SK-N-SH (cell line): ENCODE measurements around the gene VOPP1. TPM values are rescaled to one million over a fixed set of nuclear protein-coding genes. Genes with fewer than 3 reads are reported as not detected.

Experiments
- CTCF ChIA-PET: fragments of 300-600, 350-600 bp; formaldehyde crosslinking; extraction: SDS; loops from one replicate; lab custom pipeline; 2021; lab: Yijun Ruan, JAX
- POLR2A ChIA-PET: fragments of 350-600 bp; sonication (Branson Sonifier 250); formaldehyde crosslinking; extraction: SDS; loops from one replicate; lab custom pipeline; 2020; ENCODE audit warnings: antibody characterized with exemption, inconsistent platforms; lab: Yijun Ruan, JAX
- DNase-seq: peaks from one replicate; pipeline ENCODE4 v3.0.0; 2012
- H2AFZ ChIP-seq: fragments of 200-600 bp; sonication (generic); 2 replicates; pipeline ENCODE4 v1.8.1; 2016; ENCODE audit warnings: antibody characterized with exemption, mild to moderate bottlenecking, low read depth
- H3F3A ChIP-seq: fragments of 200-600 bp; sonication (generic); replicated peaks from 2 replicates; pipeline ENCODE3; 2016; ENCODE audit warnings: antibody characterized with exemption, mild to moderate bottlenecking; ENCODE audit not compliant: insufficient read depth
- H3K27ac ChIP-seq, 2 experiments: fragments of 200-500 bp in 1 of 2; fragments of 200-600 bp in 1 of 2; sonication (Bioruptor generic) in 1 of 2; sonication (generic), shearing (Covaris generic) in 1 of 2; 2 replicates each; pipeline versions ENCODE4 v1.5.1 to v1.6.1; 2014 to 2016; ENCODE audit warnings: low read depth in 2 of 2, inconsistent platforms in 1 of 2, low read length in 1 of 2, mild to moderate bottlenecking in 1 of 2, mixed read lengths in 1 of 2
- H3K27me3 ChIP-seq: fragments of 200-600 bp; sonication (generic), shearing (Covaris generic); 2 replicates; pipeline ENCODE4 v1.6.1; 2016; ENCODE audit warnings: mixed run types; ENCODE audit not compliant: insufficient read depth
- H3K36me3 ChIP-seq, 2 experiments: fragments of 200-500 bp in 1 of 2; fragments of 200-600 bp in 1 of 2; sonication (Bioruptor generic) in 1 of 2; sonication (generic) in 1 of 2; replicated peaks in 1 of 2; 2 replicates each; pipeline versions ENCODE3 to v1.5.1; 2014 to 2016; ENCODE audit warnings: low read length in 1 of 2, mild to moderate bottlenecking in 1 of 2; ENCODE audit not compliant: insufficient read depth in 2 of 2, control insufficient read depth in 1 of 2
- H3K4me1 ChIP-seq, 2 experiments: fragments of 200-500 bp in 1 of 2; fragments of 200-600 bp in 1 of 2; sonication (Bioruptor generic) in 1 of 2; sonication (generic), shearing (Covaris generic) in 1 of 2; 2 replicates each; pipeline versions ENCODE4 v1.5.1 to v1.6.1; 2014 to 2016; ENCODE audit warnings: low read depth in 1 of 2, low read length in 1 of 2, mixed run types in 1 of 2; ENCODE audit not compliant: insufficient read depth in 2 of 2, control insufficient read depth in 1 of 2
- H3K4me2 ChIP-seq: fragments of 200-600 bp; sonication (generic), shearing (Covaris generic); 2 replicates; pipeline ENCODE4 v1.6.1; 2017; ENCODE audit warnings: mixed run types
- H3K4me3 ChIP-seq, 2 experiments: fragments of 200-500 bp in 1 of 2; fragments of 200-600 bp in 1 of 2; sonication (Bioruptor generic) in 1 of 2; sonication (generic), shearing (Covaris generic) in 1 of 2; 2 replicates each; pipeline versions ENCODE4 v1.5.1 to v1.8.1; 2014 to 2016; ENCODE audit warnings: low read depth in 2 of 2, inconsistent platforms in 1 of 2, low read length in 1 of 2, mild to moderate bottlenecking in 1 of 2, mixed read lengths in 1 of 2, moderate library complexity in 1 of 2
- H3K79me2 ChIP-seq: fragments of 200-600 bp; sonication (generic); 2 replicates; pipeline ENCODE4 v1.8.1; 2017; ENCODE audit warnings: mild to moderate bottlenecking; ENCODE audit not compliant: insufficient read depth
- H3K9ac ChIP-seq: fragments of 200-600 bp; sonication (generic); 2 replicates; pipeline ENCODE4 v1.6.1; 2017; ENCODE audit warnings: mixed run types
- H3K9me2 ChIP-seq: fragments of 200-600 bp; sonication (generic); 2 replicates; pipeline ENCODE4 v1.6.1; 2017; ENCODE audit warnings: mixed run types
- H3K9me3 ChIP-seq: fragments of 200-600 bp; sonication (generic); 2 replicates; pipeline ENCODE4 v1.6.1; 2017; ENCODE audit warnings: mixed run types, mild to moderate bottlenecking, moderate library complexity
- H4K20me1 ChIP-seq: fragments of 200-600 bp; sonication (generic); 2 replicates; pipeline ENCODE4 v1.6.1; 2017; ENCODE audit warnings: mild to moderate bottlenecking, mixed run types; ENCODE audit not compliant: insufficient read depth
- CHD2 ChIP-seq: fragments of 150-350 bp; IDR thresholded peaks from 2 replicates; pipeline ENCODE4 v1.6.1; 2018; ENCODE audit warnings: low read length; ENCODE audit not compliant: partially characterized antibody
- FOSL2 ChIP-seq: IDR thresholded peaks from 2 replicates; pipeline ENCODE4 v1.4.0; 2012; ENCODE audit warnings: low read depth, mild to moderate bottlenecking, moderate library complexity, borderline replicate concordance
- GATA2 ChIP-seq: sonication (generic); formaldehyde crosslinking; IDR thresholded peaks from 2 replicates; pipeline ENCODE4 v1.5.0; 2020; ENCODE audit warnings: mild to moderate bottlenecking, missing genetic modification reagents
- IRF3 ChIP-seq: fragments of 150-350 bp; IDR thresholded peaks from 2 replicates; pipeline ENCODE4 v1.6.1; 2016; ENCODE audit warnings: mild to moderate bottlenecking, low read depth, low read length
- JUND ChIP-seq: IDR thresholded peaks from 2 replicates; pipeline ENCODE4 v1.4.0; 2012
- MEF2A ChIP-seq: IDR thresholded peaks from 2 replicates; pipeline ENCODE4 v1.4.0; 2012; ENCODE audit warnings: low read depth, borderline replicate concordance
- NFIC ChIP-seq: IDR thresholded peaks from 2 replicates; pipeline ENCODE4 v1.4.0; 2012; ENCODE audit warnings: borderline replicate concordance
- PBX3 ChIP-seq: IDR thresholded peaks from 2 replicates; pipeline ENCODE4; 2012
- POLR2AphosphoS5 ChIP-seq: IDR thresholded peaks from 2 replicates; pipeline ENCODE4 v1.6.1; 2012; ENCODE audit warnings: low read depth, low read length
- RAD21 ChIP-seq: IDR thresholded peaks from 2 replicates; pipeline ENCODE4 v1.6.1; 2012; ENCODE audit warnings: mild to moderate bottlenecking, low read length
- TCF12 ChIP-seq: IDR thresholded peaks from 2 replicates; pipeline ENCODE4 v1.4.0; 2012
- TEAD4 ChIP-seq: IDR thresholded peaks from 2 replicates; pipeline ENCODE4 v1.4.0; 2012; ENCODE audit warnings: mild to moderate bottlenecking, borderline replicate concordance; ENCODE audit not compliant: insufficient read depth
- USF1 ChIP-seq: IDR thresholded peaks from 2 replicates; pipeline ENCODE4 v1.4.0; 2012; ENCODE audit warnings: low read depth, borderline replicate concordance
- ZBTB33 ChIP-seq: IDR thresholded peaks from 2 replicates; pipeline ENCODE4 v1.4.0; 2012; ENCODE audit warnings: low read depth, borderline replicate concordance
- WGBS: methylation state at CpG from one replicate; pipeline ENCODE4 v1.1.6; 2017; ENCODE audit warnings: low lambda C conversion rate; 5-methylcytosine and 5-hydroxymethylcytosine counted together
- polyA plus RNA-seq, 3 experiments: library from polyadenylated mRNA; depleted of rRNA; stranded (reverse); fragments of >200 nt; gene quantifications; 2 replicates each; pipeline ENCODE4 v1.2.3, GENCODE V29; 2012

VOPP1 gene
- polyA plus RNA-seq, 1 of the 3 experiments (the other 2 are of a cell fraction) = 69.5 TPM

GRCh38 chr7:55533050-55533728 lies 39.1 kb downstream of the VOPP1 start:
- peaks cover 98% of the 10 kb centered on the region for H4K20me1 ChIP-seq
- no peaks in the 10 kb centered on the region for H3K36me3 ChIP-seq
- CTCF ChIA-PET = interaction anchor here (0.7 to 1.2 kb wide), 6 partner anchors 15 to 760 kb away, joined by 3 to 4 read pairs (median 3); no protein-coding TSS in a partner anchor
- peaks cover 15% of the 10 kb centered on the region for H3F3A ChIP-seq
- no peak overlapping the region for H3K4me3 ChIP-seq
- TF ChIP-seq TEAD4 = no peak
- no peak for TF ChIP-seq POLR2AphosphoS5
- TF ChIP-seq GATA2 (CRISPR knock-in tag) = no peak
- no peak for TF ChIP-seq RAD21
- peak; percentile 58 for TF ChIP-seq JUND
- no peak for TF ChIP-seq ZBTB33
- TF ChIP-seq MEF2A = no peak
- peak; percentile 91 for TF ChIP-seq TCF12
- no peak for TF ChIP-seq CHD2
- TF ChIP-seq IRF3 = no peak
- TF ChIP-seq PBX3 = peak; percentile 21; the same call in 1 of the 2 replicates
- TF ChIP-seq USF1 = 0 out of 2 replicates have a peak, but pooled peaks have one; percentile 4
- TF ChIP-seq FOSL2 = peak; percentile 66; the same call in 1 of the 2 replicates
- TF ChIP-seq NFIC = peak; percentile 39; the same call in 1 of the 2 replicates
- TF ChIP-seq, all 33 proteins: peak for 6
- H3K27ac ChIP-seq = peak overlapping the region; percentile 24 to 53; a peak in 2 of 4 replicates
- DNase-seq = no peak
- peaks cover 28 to 35% of the 10 kb centered on the region in 2 experiments for H3K4me1 ChIP-seq
- POLR2A ChIA-PET = interaction anchor here (0.5 kb wide), 1 partner anchor 11 kb away, joined by 3 read pairs; no protein-coding TSS in a partner anchor
- H3K79me2 ChIP-seq = peaks cover 100% of the 10 kb centered on the region
- H3K9me3 ChIP-seq = no peaks in the 10 kb centered on the region
- H3K9me2 ChIP-seq = no peaks in the 10 kb centered on the region
- H3K4me2 ChIP-seq = peak overlapping the region; percentile 57
- WGBS = 33% methylated on average over 3 of the region's 4 CpGs
- no peak overlapping the region for H3K9ac ChIP-seq
- no peak overlapping the region for H2AFZ ChIP-seq
- no peaks in the 10 kb centered on the region for H3K27me3 ChIP-seq
